GM12875 (cell line): ENCODE measurements around the gene BCLAF3.

Experiments
- H3K4me3 ChIP-seq: one replicate; pipeline ENCODE4 v1.5.1; 2011; ENCODE audit warnings: low read depth, low read length, control low read depth
- CTCF ChIP-seq: IDR thresholded peaks from 2 replicates; pipeline ENCODE4 v1.5.1; 2011; ENCODE audit warnings: low read depth, mild to moderate bottlenecking, control low read depth, inconsistent platforms, low read length, moderate library complexity, borderline replicate concordance; ENCODE audit not compliant: insufficient read depth

The BCLAF3 gene

DNA sequence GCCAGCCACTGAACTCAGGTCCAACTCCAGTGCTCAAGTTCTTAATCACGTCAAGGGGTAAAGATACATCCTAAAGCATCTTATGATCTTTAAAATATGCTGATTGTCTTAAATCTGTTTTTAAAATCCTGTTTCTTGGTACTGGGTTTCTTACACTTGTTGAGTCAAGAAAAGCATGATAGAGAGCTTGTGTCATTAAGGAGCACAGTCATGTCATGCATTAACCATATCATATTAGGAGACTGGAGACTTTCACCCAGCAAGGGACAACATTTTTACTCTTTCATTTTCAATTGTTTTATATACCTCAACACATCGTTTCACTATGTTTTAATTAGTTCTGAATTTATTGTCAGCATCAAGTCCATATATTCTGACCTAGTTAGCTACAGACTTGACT is 41.5 kb downstream of the BCLAF3 start:
- no peak overlapping the region for H3K4me3 ChIP-seq
- no peak for TF ChIP-seq CTCF

GRCh38 chrX:19947612-19948011 is 43.2 kb downstream of the BCLAF3 start:
- TF ChIP-seq CTCF = no peak
- H3K4me3 ChIP-seq = no peak overlapping the region
